HG02763 (cell line): ENCODE measurements around the gene ANKRD40CL.

ENCODE experiments used
- ATAC-seq: cut with Tn5 transposase; IDR thresholded peaks from one replicate; pipeline ENCODE4 v1.9.1; 2021; ENCODE audit warnings: mild to moderate bottlenecking, moderate library complexity; ENCODE audit not compliant: unreplicated experiment

The ANKRD40CL gene

DNA sequence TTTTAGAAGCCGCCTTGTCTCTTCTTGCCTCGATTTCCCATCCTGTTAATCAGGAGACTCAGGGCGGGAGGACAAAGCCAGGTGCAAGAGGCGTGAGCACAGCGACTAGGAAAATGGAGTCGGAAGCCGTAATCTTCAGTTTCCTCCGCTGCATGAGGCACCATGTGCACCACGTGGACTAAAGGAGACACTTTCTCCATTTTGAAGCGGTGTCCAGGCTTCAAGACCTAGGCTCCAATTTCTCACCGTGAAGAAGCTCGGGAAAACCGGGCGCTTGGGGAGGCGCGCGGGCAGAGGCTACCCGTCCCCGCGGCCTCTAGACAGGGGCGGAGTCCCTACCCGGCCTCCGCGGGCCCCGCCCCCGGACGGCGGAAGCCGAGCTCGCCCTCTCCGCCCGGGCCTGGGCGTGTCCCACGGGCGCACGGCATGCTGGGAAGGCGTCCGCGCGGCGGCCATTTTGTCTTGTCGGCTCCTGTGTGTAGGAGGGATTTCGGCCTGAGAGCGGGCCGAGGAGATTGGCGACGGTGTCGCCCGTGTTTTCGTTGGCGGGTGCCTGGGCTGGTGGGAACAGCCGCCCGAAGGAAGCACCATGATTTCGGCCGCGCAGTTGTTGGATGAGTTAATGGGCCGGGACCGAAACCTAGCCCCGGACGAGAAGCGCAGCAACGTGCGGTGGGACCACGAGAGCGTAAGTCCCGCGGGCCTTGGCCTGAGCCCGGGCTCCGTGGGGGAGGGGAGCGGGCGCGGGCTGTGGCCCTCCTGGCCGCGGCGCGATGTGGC is 48.0 kb downstream of the ANKRD40CL start, which contains the start of gene LUC7L3:
Gene LUC7L3, plus strand, starts transcription at position 460 of the 780 bp plus-strand sequence. Its CDS starts 130 bp downstream, at position 590.
- peak; percentile 83 for ATAC-seq

DNA sequence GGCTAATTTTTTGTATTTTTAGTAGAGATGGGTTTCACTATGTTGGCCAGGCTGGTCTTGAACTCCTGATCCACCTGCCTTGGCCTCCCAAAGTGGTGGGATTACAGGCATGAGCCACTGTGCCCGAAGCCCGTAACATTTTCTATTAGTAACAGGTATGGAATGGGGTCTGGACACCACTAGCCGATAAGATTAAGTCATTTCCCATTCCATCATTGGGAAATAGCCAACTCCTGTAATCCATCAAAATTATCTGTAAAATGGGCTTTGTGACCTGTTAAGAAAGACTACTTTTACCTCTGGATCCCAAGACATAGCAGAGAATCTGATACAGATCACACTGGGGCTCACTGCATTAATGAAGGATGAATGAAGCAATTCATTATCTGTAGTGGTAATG is 51.8 kb downstream of the ANKRD40CL start:
- ATAC-seq: no peak

DNA sequence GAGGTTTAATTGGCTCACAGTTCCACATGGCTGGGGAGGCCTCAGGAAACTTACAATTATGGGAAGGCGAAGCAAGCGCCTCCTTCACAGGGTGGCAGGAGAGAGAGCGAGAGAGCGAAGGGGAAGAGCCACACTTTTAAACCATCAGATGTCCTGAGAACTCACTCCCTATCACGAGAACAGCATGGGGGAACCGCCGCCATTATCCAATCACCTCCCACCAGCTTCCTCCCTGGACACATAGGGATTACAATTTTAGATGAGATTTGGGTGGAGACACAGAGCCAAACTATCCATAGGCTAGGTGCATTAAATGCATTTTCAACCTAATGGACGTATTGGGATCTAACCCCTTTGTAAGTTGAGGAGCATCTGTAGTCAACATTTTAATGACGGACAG is 54.7 kb downstream of the ANKRD40CL start:
- ATAC-seq: no peak
